B cell (primary cell): Measurements from ENCODE around the gene MAN1A2. TPM values are rescaled to one million over a fixed set of nuclear protein-coding genes. Genes with fewer than 3 reads are reported as not detected.

Experiments
- ATAC-seq: fragments of 200-7000 bp; cut with Tn5 transposase; one replicate; pipeline ENCODE4 v1.10.0; 2021; ENCODE audit warnings: low read depth, mild to moderate bottlenecking, moderate number of reproducible peaks, moderate library complexity
- CTCF ChIA-PET: fragments of 350-600 bp; sonication (Branson Sonifier 250); formaldehyde crosslinking; loops from one replicate; lab custom pipeline; 2021; ENCODE audit warnings: antibody characterized with exemption, inconsistent platforms; lab: Charles Lee
- POLR2A ChIA-PET: fragments of 350-600 bp; sonication (Branson Sonifier 250); formaldehyde crosslinking; loops from one replicate; lab custom pipeline; 2021; ENCODE audit warnings: antibody characterized with exemption; lab: Charles Lee
- DNase-seq: peaks from one replicate; pipeline ENCODE4 v3.0.0; 2013
- H2AFZ ChIP-seq: 2 replicates; pipeline ENCODE4 v1.6.1; 2012; ENCODE audit warnings: mild to moderate bottlenecking, low read depth, low read length; ENCODE audit not compliant: insufficient read depth, poor library complexity, severe bottlenecking
- H3K27ac ChIP-seq, 2 donors: 1 replicate in 1 of 2; 2 replicates in 1 of 2; pipeline ENCODE4 v1.5.1; 2012 to 2013; ENCODE audit warnings: low read length in 2 of 2, mild to moderate bottlenecking in 2 of 2, moderate library complexity in 1 of 2
- H3K27me3 ChIP-seq, 4 experiments: fragments of 200-600 bp in 1 of 4; sonication (generic) in 1 of 4; replicated peaks in 1 of 4; 1 replicate in 2 of 4; 2 replicates in 2 of 4; pipeline versions ENCODE4 v1.6.1 to v1.7.0; 2013 to 2016; ENCODE audit warnings: low read length in 3 of 4, mild to moderate bottlenecking in 2 of 4, mixed read lengths in 1 of 4, moderate library complexity in 1 of 4; ENCODE audit not compliant: insufficient read depth in 4 of 4, control insufficient read depth in 3 of 4; ENCODE audit errors: control extremely low read depth in 1 of 4
- H3K36me3 ChIP-seq, 2 experiments: replicated peaks in 1 of 2; 1 replicate in 1 of 2; 2 replicates in 1 of 2; pipeline versions ENCODE4 v1.6.1 to v1.7.1; 2013; ENCODE audit warnings: low read length in 1 of 2; ENCODE audit not compliant: insufficient read depth in 2 of 2, control insufficient read depth in 1 of 2; ENCODE audit errors: control extremely low read depth in 1 of 2, extremely low read depth in 1 of 2
- H3K4me1 ChIP-seq, 2 donors: fragments of 200-600 bp in 1 of 2; sonication (generic) in 1 of 2; 1 replicate in 1 of 2; 2 replicates in 1 of 2; pipeline versions ENCODE4 v1.5.1 to v1.6.1; 2013 to 2017; ENCODE audit warnings: low read length in 2 of 2; ENCODE audit not compliant: control insufficient read depth in 2 of 2, insufficient read depth in 2 of 2
- H3K4me2 ChIP-seq: replicated peaks from 2 replicates; pipeline ENCODE3; 2012; ENCODE audit warnings: mild to moderate bottlenecking, low read depth, low read length; ENCODE audit not compliant: poor library complexity, severe bottlenecking
- H3K4me3 ChIP-seq, 5 experiments: fragments of 200-600 bp in 1 of 5; sonication (generic) in 1 of 5; 1 replicate in 3 of 5; 2 replicates in 2 of 5; pipeline versions ENCODE4 v1.5.1 to v1.7.0; 2011 to 2016; ENCODE audit warnings: low read length in 4 of 5, mild to moderate bottlenecking in 4 of 5, low read depth in 2 of 5, control low read depth in 1 of 5, moderate library complexity in 1 of 5; ENCODE audit not compliant: insufficient read depth in 1 of 5; ENCODE audit errors: control extremely low read depth in 1 of 5, extremely low read depth in 1 of 5
- H3K79me2 ChIP-seq: fragments of 200-600 bp; sonication (generic); one replicate; pipeline ENCODE4 v1.6.0; 2016; ENCODE audit warnings: low read length; ENCODE audit not compliant: control insufficient read depth, insufficient read depth
- H3K9ac ChIP-seq: fragments of 200-600 bp; sonication (generic); 2 replicates; pipeline ENCODE4 v1.6.1; 2017; ENCODE audit warnings: mild to moderate bottlenecking, low read length, moderate library complexity
- H3K9me3 ChIP-seq, 3 donors: one replicate each; pipeline versions ENCODE4 v1.6.1 to v1.7.1; 2013; ENCODE audit warnings: low read length in 2 of 3; ENCODE audit not compliant: control insufficient read depth in 2 of 3, insufficient read depth in 1 of 3; ENCODE audit errors: control extremely low read depth in 1 of 3
- H4K20me1 ChIP-seq: 2 replicates; pipeline ENCODE4 v1.6.0; 2012; ENCODE audit warnings: mild to moderate bottlenecking, low read length; ENCODE audit not compliant: insufficient read depth, control insufficient read depth, poor library complexity, severe bottlenecking
- H3K27ac Mint-ChIP-seq: one replicate; pipeline ENCODE4 v1.8.0; 2021; ENCODE audit warnings: mixed read lengths
- H3K27me3 Mint-ChIP-seq: one replicate; pipeline ENCODE4 v1.8.0; 2021; ENCODE audit warnings: mixed read lengths
- H3K4me1 Mint-ChIP-seq: one replicate; pipeline ENCODE4 v1.8.0; 2021; ENCODE audit warnings: mixed read lengths
- H3K4me3 Mint-ChIP-seq: one replicate; pipeline ENCODE4 v1.8.0; 2021; ENCODE audit warnings: mixed read lengths
- H3K9me3 Mint-ChIP-seq: one replicate; pipeline ENCODE4 v1.8.0; 2022; ENCODE audit warnings: mixed read lengths; ENCODE audit not compliant: insufficient read depth
- CTCF ChIP-seq: fragments of 200-600 bp; IDR thresholded peaks from one replicate; pipeline ENCODE4 v1.8.0; 2022; ENCODE audit warnings: antibody characterized with exemption, mild to moderate bottlenecking
- EZH2 ChIP-seq: IDR thresholded peaks from 2 replicates; pipeline ENCODE4 v1.6.1; 2012; ENCODE audit warnings: borderline replicate concordance, low read depth, mild to moderate bottlenecking, moderate library complexity, low read length; ENCODE audit not compliant: insufficient read depth, poor library complexity, severe bottlenecking
- WGBS: methylation state at CpG from one replicate; pipeline ENCODE4 v1.1.5; 2013; ENCODE audit warnings: missing lambda C conversion rate; ENCODE audit not compliant: insufficient coverage; 5-methylcytosine and 5-hydroxymethylcytosine counted together
- intact Hi-C: fragments of 100-400 bp; cut with micrococcal nuclease; formaldehyde crosslinking; loops from one replicate; pipeline ENCODE4 v1.10.0; 2022
- polyA plus RNA-seq: library from polyadenylated mRNA; depleted of rRNA; stranded (reverse); fragments of >200 nt; gene quantifications from 2 replicates; pipeline ENCODE4 v1.2.3, GENCODE V29; 2012
- total RNA-seq, 2 donors: library from RNA; stranded (reverse); fragments of 120-200 nt in 1 of 2; gene quantifications; 1 replicate in 1 of 2; 2 replicates in 1 of 2; pipeline versions ENCODE4 v1.2.3 to v1.2.4, GENCODE V29; 2013 to 2022

The MAN1A2 gene
- total and polyA plus RNA-seq, 2 donors (not counting 1 experiment from before 2014, with no cell fraction given): 4.6 to 55.6 TPM

GRCh38 chr1:117559139-117559538, 191.9 kb downstream of the MAN1A2 start:
- Histone ChIP-seq H3K27me3 (no peaks in the 10 kb centered on the region), H3K4me3 (no peak overlapping the region), H4K20me1 (no peaks in the 10 kb centered on the region), H3K36me3 (no peaks in the 10 kb centered on the region), H3K9me3 (peaks cover 0 to 11% (median 0%) of the 10 kb centered on the region in 3 donors), H2AFZ (no peak overlapping the region), H3K4me1 (peaks cover 0 to 3% of the 10 kb centered on the region in 2 donors), H3K79me2 (no peaks in the 10 kb centered on the region), H3K4me2 (no peak overlapping the region), H3K27ac (no peak overlapping the region), H3K9ac (no peak overlapping the region)
- Mint-ChIP-seq H3K27me3 (no peaks in the 10 kb centered on the region), H3K27ac (no peak overlapping the region), H3K9me3 (peaks cover 5% of the 10 kb centered on the region), H3K4me3 (no peak overlapping the region), H3K4me1 (peaks cover 6% of the 10 kb centered on the region)
- no peak for DNase-seq
- ChIA-PET CTCF (no interaction called here), POLR2A (no interaction called here)
- ATAC-seq: no peak
- TF ChIP-seq CTCF (no peak), EZH2 (no peak)
- 100% methylated on average over 3 of the region's 3 CpGs for WGBS
- intact Hi-C loops: no loop called here

GRCh38 chr1:117559985-117560384, 192.7 kb downstream of the MAN1A2 start:
- DNase-seq (no peak), ATAC-seq (no peak)
- intact Hi-C loops: no loop called here
- Histone ChIP-seq H2AFZ (no peak overlapping the region), H3K36me3 (no peaks in the 10 kb centered on the region), H4K20me1 (no peaks in the 10 kb centered on the region), H3K4me3 (no peak overlapping the region), H3K27me3 (no peaks in the 10 kb centered on the region), H3K4me1 (peaks cover 6 to 7% of the 10 kb centered on the region in 2 donors), H3K9ac (no peak overlapping the region), H3K79me2 (no peaks in the 10 kb centered on the region), H3K4me2 (no peak overlapping the region), H3K27ac (no peak overlapping the region), H3K9me3 (peaks cover 0 to 11% (median 0%) of the 10 kb centered on the region in 3 donors)
- Mint-ChIP-seq H3K4me1 (peaks cover 11% of the 10 kb centered on the region), H3K9me3 (peaks cover 5% of the 10 kb centered on the region), H3K27ac (no peak overlapping the region), H3K27me3 (peaks cover 4% of the 10 kb centered on the region), H3K4me3 (no peak overlapping the region)
- ChIA-PET POLR2A (no interaction called here), CTCF (no interaction called here)
- no peak for TF ChIP-seq CTCF
- TF ChIP-seq EZH2: no peak
- WGBS: no CpG with 5 or more reads among the region's 3 CpGs
